HG03097 (cell line): ENCODE data around the gene SARS1.

ENCODE experiments used
- ATAC-seq: cut with Tn5 transposase; IDR thresholded peaks from one replicate; pipeline ENCODE4 v1.9.1; 2021; ENCODE audit not compliant: unreplicated experiment, low FRiP score

The SARS1 gene

DNA sequence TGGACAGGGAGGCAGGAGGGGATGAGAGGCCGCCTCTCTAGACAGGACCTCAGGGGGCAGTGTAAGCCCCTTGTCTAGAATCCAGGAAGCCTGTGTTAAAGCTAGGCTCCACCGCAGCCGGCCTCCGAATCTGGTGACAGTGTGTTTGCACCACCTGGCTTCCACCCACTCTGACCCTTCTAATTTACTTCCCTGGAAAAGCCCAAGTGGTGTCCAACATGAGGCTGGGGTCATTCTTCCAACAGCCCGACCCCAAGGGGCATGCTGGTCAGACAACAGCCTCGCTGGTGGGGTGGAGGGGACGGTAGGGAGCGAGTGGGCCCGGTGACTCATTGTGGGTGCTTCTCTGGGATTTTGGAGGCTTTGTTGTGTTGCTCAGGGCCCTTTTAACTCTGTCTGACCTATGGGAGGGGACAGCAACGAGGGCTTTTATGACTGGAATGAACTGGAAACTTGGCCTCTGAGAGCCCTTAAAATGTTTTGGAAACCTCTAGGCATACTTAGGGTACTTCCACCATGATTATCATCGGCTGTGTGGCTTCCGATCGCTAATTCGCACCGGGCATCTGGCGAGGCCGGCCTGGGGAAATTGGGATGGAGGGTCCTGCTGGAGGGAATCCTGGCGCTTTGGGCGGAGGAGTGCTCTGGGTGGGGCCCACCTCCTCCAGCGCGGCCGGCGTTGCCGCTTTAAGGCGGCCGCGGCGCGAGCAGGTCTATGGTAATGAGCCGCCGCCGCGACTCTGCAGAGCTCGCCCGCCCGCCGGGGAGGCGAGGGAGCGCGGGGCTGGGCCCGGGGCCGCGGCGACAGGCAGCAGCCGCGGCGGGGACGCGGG is 35.3 kb downstream of the SARS1 start, which contains the start of gene CELSR2:
Gene CELSR2, plus strand, starts transcription at position 743 of the 833 bp plus-strand sequence. CDS start 541 bp downstream, outside the sequence.
- no peak for ATAC-seq

DNA sequence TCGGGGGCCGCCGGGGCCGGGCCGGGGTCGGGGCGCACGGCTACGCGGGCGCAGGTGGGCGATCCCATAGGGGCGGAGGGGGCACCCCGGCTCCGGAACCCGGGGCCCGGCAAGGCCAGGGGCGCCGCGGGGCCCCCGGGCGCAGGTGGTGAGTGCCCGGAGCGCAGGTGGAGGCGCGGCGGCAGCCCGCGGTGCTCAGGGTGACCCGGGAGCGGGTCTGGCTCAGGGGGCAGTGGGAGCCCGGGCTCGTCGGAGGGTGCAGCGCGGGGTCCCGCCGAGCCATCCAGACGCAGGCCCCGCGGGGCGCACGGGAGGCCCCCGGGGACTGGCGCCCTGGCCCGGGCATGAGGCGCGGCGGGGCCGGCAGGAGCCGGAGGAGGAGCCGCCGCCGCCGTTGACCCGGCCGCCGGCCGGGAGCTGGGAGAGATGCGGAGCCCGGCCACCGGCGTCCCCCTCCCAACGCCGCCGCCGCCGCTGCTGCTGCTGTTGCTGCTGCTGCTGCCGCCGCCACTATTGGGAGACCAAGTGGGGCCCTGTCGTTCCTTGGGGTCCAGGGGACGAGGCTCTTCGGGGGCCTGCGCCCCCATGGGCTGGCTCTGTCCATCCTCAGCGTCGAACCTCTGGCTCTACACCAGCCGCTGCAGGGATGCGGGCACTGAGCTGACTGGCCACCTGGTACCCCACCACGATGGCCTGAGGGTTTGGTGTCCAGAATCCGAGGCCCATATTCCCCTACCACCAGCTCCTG is 36.1 kb downstream of the SARS1 start:
- ATAC-seq: no peak

DNA sequence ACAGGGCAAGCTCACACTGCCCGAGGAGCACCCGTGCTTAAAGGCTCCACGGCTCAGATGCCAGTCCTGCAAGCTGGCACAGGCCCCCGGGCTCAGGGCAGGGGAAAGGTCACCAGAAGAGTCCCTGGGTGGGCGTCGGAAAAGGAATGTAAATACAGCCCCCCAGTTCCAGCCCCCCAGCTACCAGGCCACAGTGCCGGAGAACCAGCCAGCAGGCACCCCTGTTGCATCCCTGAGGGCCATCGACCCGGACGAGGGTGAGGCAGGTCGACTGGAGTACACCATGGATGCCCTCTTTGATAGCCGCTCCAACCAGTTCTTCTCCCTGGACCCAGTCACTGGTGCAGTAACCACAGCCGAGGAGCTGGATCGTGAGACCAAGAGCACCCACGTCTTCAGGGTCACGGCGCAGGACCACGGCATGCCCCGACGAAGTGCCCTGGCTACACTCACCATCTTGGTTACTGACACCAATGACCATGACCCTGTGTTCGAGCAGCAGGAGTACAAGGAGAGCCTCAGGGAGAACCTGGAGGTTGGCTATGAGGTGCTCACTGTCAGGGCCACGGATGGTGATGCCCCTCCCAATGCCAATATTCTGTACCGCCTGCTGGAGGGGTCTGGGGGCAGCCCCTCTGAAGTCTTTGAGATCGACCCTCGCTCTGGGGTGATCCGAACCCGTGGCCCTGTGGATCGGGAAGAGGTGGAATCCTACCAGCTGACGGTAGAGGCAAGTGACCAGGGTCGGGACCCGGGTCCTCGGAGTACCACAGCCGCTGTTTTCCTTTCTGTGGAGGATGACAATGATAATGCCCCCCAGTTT is 36.9 kb downstream of the SARS1 start:
- ATAC-seq: no peak

DNA sequence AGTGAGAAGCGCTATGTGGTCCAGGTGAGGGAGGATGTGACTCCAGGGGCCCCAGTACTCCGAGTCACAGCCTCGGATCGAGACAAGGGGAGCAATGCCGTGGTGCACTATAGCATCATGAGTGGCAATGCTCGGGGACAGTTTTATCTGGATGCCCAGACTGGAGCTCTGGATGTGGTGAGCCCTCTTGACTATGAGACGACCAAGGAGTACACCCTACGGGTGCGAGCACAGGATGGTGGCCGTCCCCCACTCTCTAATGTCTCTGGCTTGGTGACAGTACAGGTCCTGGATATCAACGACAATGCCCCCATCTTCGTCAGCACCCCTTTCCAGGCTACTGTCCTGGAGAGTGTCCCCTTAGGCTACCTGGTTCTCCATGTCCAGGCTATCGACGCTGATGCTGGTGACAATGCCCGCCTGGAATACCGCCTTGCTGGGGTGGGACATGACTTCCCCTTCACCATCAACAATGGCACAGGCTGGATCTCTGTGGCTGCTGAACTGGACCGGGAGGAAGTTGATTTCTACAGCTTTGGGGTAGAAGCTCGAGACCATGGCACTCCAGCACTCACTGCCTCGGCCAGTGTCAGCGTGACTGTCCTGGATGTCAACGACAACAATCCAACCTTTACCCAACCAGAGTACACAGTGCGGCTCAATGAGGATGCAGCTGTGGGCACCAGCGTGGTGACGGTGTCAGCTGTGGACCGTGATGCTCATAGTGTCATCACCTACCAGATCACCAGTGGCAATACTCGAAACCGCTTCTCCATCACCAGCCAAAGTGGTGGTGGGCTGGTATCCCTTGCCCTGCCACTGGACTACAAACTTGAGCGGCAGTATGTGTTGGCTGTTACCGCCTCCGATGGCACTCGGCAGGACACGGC is 37.8 kb downstream of the SARS1 start:
- ATAC-seq: no peak

DNA sequence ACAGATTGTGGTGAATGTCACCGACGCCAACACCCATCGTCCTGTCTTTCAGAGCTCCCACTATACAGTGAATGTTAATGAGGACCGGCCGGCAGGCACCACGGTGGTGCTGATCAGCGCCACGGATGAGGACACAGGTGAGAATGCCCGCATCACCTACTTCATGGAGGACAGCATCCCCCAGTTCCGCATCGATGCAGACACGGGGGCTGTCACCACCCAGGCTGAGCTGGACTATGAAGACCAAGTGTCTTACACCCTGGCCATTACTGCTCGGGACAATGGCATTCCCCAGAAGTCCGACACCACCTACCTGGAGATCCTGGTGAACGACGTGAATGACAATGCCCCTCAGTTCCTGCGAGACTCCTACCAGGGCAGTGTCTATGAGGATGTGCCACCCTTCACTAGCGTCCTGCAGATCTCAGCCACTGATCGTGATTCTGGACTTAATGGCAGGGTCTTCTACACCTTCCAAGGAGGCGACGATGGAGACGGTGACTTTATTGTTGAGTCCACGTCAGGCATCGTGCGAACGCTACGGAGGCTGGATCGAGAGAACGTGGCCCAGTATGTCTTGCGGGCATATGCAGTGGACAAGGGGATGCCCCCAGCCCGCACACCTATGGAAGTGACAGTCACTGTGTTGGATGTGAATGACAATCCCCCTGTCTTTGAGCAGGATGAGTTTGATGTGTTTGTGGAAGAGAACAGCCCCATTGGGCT is 38.6 kb downstream of the SARS1 start:
- ATAC-seq: no peak

DNA sequence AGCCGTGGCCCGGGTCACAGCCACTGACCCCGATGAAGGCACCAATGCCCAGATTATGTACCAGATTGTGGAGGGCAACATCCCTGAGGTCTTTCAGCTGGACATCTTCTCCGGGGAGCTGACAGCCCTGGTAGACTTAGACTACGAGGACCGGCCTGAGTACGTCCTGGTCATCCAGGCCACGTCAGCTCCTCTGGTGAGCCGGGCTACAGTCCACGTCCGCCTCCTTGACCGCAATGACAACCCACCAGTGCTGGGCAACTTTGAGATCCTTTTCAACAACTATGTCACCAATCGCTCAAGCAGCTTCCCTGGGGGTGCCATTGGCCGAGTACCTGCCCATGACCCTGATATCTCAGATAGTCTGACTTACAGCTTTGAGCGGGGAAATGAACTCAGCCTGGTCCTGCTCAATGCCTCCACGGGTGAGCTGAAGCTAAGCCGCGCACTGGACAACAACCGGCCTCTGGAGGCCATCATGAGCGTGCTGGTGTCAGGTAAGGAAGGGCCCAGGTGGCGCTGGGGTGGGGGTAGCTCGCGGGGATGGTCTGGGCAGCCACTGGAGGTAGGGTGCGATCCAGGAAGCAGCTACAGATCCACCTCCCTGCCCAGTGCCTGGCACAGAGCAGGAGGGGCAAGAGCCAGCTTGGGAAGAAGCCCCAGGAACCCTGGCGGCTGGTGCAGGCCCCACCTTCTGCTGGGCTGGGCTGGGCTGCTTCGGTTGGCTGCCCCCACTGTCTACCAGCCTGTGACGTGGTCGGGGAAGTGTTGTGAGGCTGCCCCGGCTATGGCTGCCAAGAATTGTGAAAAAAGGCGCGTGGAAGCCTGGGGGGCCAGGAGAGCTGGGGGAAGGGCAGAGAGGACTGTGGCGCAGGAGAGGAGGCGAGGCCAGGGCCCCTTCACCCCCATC is 39.4 kb downstream of the SARS1 start:
- no peak for ATAC-seq

DNA sequence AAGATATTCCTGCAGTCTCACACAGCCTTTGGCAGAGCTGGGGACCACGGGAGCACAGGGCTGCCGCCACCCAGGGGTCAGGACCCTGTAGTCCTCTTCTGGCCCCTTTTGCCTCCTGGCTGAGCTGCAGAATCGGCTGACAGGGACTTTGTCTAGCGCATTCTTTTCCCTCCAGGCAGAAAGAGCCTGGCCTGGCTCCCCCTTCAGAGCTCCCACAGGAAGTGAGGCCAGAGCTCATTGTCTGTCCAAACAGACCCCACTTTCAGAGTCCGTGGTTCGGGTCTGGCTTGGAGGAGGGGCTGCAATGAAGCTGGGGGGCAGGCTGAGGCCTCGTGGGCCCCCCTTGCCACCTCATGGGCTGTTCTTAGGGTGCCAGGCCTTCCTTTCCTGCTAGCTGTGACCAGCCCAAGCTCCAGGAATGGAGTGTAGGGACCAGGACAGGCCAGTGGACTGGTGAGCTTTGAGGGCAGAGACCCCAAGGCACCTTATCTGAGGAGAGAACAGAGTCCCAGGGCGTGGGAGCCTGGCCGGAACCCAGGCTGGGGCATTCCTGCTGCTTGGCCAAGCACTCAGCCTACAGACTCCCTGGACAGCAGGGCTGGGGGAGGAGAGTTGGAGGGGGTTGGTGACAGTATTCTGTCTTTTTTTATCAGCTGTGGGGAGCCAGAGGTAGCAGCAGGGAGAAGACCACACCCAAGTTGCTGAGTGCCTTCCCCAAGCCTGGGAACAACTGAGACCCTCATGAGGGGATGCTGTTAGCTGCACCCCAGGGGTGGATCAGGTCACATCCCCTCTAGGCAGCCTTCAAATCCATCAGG is 40.3 kb downstream of the SARS1 start:
- ATAC-seq: no peak

DNA sequence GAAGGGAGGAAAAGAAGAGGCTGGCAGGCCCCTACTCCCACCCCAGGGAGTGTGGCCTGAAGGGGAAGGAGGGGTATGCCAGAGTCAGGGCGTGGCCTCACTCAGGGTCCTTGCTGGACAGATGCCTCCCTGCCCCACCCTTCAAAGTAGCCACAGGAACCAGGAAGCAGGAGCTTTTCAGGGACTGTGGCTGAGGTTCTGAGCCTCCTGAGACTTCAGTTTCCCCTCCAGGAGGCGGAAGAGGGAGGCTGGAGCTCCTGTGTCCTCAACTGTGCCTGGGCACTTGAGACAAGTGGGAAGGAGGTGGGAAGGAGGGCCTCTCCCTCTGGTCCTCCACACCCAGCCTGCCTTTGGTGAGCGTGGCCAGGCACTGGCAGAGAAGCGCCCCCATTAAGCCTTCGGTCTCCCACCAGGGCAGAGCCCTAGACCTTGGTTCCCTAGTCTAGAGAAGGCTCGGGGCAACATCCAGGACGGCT is 40.9 kb downstream of the SARS1 start:
- ATAC-seq: no peak

DNA sequence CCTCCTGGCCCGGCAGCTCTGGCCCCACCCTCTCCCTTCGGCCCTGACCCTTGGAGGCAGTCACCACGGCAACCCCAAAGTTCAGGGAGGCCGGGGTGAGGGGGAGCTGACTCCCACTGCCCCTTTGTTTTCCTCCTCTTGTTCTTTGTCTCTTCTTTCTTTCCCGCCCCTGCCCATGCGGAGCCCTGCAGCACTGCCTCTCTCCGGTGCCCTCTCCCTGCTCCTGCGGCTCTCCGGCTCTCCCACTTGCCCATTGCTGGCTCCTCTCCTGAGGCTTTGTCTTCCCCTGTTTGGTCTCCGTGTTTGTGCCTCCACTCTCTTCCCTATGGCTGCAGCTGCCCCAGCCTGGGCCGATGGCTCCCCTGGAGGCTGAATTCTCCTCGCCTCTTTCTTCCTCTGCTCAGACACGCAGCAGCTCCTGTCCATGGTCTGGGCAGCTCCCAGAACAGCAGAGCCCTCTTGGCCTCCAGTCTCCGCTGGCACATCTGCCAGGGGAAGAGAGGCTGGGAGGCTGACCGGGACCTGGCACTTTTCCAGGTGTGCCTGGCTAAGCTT is 41.5 kb downstream of the SARS1 start:
- no peak for ATAC-seq

DNA sequence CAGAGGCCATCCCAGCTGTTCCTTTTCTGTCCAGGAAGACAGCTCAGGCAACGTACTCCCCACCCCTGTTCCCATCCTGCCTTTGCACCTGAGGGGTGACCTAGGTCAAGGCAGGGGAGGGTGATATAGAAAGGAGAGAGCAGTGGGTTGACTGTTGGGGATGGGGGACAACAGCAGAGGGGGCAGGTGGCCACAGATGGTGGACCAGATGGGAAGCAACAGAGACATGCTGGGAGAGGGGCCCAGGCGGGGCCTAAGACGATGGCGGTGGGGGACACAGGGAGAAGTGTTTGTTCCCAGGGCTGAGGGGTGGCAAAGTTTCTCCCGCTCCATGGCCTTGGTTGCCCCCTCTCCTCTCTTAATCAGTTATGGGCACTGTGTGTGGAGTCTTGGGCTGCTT is 42.0 kb downstream of the SARS1 start:
- no peak for ATAC-seq

DNA sequence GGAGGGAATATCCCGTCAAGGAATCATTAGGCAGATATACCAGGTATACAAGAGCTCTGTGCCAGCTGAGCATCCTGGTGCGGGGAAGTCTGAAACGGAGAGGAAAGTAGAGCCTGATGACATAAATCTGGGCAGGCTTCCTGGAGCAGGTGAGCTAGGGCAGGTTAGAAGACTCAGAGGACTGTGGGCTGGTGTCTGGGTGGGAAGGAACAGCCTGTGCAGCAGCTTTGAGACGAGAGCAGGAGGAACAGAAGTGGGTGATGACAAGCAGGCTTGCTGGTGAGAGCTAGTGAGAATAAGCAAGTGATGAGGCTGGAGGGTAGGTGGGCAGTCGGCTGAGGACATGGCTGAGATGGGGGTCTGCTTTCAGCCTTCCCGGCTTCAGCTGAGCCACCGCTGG is 42.4 kb downstream of the SARS1 start:
- ATAC-seq: no peak

DNA sequence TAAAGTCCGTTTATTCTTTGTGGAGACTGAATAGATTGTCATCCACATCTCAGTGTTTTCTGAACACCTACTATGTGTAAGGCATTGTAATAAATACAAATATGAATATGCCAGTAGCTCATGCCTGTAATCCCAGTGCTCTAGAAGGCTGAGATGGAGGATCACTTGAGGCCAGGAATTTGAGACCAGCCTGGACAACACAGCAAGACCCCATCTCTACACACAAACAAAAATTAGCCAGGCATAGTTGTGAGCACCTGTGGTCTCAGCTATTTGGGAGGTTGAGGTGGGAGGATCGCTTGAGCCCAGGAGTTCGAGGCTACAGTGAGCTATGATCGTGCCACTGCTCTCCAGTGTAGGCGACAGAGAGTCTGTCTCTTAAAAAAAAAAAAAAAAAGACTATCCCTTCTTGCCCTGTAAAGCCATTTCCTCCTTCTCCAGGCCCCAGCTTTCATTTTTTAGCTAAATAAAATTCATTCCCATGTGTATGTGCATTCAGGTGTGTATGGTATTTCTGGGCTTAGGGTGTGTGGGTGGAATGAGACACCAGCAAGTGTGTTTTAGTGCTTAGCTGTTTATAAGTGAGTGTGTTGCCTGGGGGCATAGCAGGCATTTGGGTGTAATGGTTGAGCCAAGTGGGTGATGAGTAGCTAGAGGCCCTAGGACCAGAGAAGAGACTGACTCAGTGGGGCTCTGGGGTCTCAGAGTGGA is 43.4 kb downstream of the SARS1 start:
- ATAC-seq: no peak

DNA sequence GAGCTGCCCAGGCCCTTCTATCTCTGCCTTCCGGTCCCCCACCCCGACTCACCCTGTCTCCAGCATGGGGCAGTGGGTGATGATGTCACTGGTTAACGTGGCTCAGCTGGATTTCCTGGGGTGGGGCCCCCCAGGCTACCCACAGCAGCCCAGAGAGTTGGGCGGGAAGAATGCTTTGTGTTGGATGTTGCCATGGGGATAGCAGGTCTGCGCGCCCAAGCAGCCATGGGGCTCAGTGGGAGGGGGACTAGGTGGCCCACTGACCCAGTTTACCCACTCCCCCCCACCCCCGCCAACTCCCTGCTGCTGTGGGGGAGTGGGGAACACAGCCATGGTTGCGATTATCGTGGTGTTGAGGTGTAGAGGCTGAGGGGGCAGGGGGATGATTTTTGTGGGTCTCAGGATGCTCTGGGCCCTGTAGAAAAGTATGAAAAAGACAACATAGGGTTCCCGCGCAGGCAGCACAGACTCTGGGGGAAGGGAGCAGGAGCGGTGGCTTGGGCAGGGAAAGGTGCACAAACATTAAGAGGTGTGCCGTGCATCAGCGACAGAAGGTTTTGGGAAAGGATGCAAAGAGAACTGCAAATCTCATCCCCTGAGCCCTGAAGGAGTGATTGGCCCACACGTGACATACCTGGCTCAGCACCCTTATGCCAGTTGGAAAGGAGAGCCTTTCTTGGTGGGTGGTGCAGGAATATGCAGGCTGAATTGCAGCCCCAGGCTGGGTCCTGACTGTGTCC is 44.1 kb downstream of the SARS1 start:
- ATAC-seq: no peak

DNA sequence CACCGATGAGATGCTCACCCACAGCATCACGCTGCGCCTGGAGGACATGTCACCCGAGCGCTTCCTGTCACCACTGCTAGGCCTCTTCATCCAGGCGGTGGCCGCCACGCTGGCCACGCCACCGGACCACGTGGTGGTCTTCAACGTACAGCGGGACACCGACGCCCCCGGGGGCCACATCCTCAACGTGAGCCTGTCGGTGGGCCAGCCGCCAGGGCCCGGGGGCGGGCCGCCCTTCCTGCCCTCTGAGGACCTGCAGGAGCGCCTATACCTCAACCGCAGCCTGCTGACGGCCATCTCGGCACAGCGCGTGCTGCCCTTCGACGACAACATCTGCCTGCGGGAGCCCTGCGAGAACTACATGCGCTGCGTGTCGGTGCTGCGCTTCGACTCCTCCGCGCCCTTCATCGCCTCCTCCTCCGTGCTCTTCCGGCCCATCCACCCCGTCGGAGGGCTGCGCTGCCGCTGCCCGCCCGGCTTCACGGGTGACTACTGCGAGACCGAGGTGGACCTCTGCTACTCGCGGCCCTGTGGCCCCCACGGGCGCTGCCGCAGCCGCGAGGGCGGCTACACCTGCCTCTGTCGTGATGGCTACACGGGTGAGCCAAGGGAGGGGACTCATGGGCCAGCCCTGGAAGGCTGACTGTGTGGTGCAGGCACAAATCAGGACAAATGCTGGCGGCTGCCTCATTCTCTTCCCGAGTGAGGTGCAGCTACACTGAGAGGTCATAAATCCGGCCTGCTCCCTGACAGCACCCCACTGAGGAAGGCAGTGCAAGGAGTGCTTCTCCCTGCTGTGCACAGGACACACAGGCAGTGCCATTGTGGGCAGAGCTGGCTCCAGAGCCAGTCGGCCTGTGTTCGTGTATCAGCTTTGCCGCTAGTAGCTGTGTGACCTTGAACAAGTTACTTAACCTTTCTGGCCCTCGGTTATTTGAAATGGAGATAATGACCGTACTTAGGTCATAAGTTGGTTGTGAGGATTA is 45.1 kb downstream of the SARS1 start:
- ATAC-seq: no peak
